NK-92 treated with Interleukin-12 subunit alpha and Interleukin-12 subunit beta, amount 100 ng/mL, for 24 hours (cell line): Measurements from ENCODE around the gene NHEJ1.

Experiments used
- DNase-seq: peaks from one replicate; lab custom pipeline; 2025; lab: John Stamatoyannopoulos, UW

Gene NHEJ1

GRCh38 chr2:219058541-219059374, 101.9 kb downstream of the NHEJ1 start:
- DNase-seq = no peak

GRCh38 chr2:219057709-219058540, 102.7 kb downstream of the NHEJ1 start:
- DNase-seq = no peak

GRCh38 chr2:219056896-219057708, 103.5 kb downstream of the NHEJ1 start:
- no peak for DNase-seq

GRCh38 chr2:219056176-219056895, 104.3 kb downstream of the NHEJ1 start:
- no peak for DNase-seq

- DNase-seq = no peak
Measured at GRCh38 chr2:219054956-219055903, 105.4 kb downstream of the NHEJ1 start.

GRCh38 chr2:219049282-219049681, 111.3 kb downstream of the NHEJ1 start:
- no peak for DNase-seq

GRCh38 chr2:219045937-219046550, 114.6 kb downstream of the NHEJ1 start:
- no peak for DNase-seq

GRCh38 chr2:219042750-219043149, 117.9 kb downstream of the NHEJ1 start:
- no peak for DNase-seq

- DNase-seq = no peak
Measured at GRCh38 chr2:219042157-219042556, 118.5 kb downstream of the NHEJ1 start.

GRCh38 chr2:219041252-219041651, 119.4 kb downstream of the NHEJ1 start, which contains the start of gene CFAP65:
Gene CFAP65 (minus strand): TSS chr2:219041516. CDS start chr2:219039048, 2,468 bp downstream.
- DNase-seq = no peak

- DNase-seq = no peak
Measured at GRCh38 chr2:219038600-219038999, 122.0 kb downstream of the NHEJ1 start.

GRCh38 chr2:219037783-219038499, 122.7 kb downstream of the NHEJ1 start:
- no peak for DNase-seq

- DNase-seq = no peak
Measured at GRCh38 chr2:219035942-219036341, 124.7 kb downstream of the NHEJ1 start.

- DNase-seq = no peak
Measured at GRCh38 chr2:219034823-219035222, 125.8 kb downstream of the NHEJ1 start.

GRCh38 chr2:219032051-219032745, 128.4 kb downstream of the NHEJ1 start:
- no peak for DNase-seq

GRCh38 chr2:219031005-219031738, 129.4 kb downstream of the NHEJ1 start:
- no peak for DNase-seq

- no peak for DNase-seq
Measured at GRCh38 chr2:219030177-219030940, 130.3 kb downstream of the NHEJ1 start.
